ENCODE data around the gene CREBRF.
"Not testable (repeated sequence)": the region's sequence is repeated elsewhere in the genome, so short reads cannot be mapped to it uniquely, and the experiment has no call there.

The CREBRF gene, protein sequence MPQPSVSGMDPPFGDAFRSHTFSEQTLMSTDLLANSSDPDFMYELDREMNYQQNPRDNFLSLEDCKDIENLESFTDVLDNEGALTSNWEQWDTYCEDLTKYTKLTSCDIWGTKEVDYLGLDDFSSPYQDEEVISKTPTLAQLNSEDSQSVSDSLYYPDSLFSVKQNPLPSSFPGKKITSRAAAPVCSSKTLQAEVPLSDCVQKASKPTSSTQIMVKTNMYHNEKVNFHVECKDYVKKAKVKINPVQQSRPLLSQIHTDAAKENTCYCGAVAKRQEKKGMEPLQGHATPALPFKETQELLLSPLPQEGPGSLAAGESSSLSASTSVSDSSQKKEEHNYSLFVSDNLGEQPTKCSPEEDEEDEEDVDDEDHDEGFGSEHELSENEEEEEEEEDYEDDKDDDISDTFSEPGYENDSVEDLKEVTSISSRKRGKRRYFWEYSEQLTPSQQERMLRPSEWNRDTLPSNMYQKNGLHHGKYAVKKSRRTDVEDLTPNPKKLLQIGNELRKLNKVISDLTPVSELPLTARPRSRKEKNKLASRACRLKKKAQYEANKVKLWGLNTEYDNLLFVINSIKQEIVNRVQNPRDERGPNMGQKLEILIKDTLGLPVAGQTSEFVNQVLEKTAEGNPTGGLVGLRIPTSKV

DNA sequence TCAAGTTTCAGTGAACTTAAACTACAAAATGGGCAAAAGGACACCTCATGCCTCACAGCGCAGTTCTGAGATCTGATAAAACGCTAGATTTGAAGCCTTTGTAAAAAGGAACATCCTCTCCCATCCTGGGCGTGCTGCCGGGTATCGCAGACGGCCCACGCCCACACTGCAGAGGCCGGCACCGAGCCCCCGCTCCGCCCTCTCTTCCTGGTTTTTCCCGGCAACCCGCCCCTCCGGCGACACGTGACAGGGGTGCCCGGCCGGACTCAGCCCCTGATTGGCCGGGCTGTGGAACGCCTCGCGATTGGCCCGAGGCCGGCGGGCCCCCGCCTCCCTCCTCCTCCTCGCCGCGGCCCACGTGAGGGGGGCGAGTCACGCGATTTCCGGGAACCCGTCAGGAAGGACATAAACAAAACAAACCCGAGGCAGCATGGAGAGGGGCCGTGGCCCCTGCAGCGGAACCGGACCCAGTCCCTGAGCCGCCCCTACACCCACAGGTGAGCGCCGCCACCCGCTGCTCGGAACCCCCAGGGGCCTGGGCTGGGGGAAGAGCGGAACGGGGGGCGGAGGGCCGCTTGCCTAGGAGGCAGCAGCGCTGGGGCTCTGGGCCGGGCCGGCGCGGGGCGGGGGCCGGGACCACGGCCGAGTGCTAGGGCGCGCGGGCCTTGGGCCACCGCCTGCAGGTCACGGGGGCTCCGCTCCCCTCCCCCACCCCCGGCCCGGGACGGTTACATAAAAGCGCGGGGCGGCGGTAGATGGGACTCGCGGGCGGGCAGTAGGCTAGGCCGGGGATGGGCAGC lies at the start of gene CREBRF:
CREBRF (plus strand) TSS at position 370 of the 800 bp plus-strand sequence. CDS start 24,424 bp downstream, outside the sequence.
- peak; percentile 95 for DNase-seq

DNA sequence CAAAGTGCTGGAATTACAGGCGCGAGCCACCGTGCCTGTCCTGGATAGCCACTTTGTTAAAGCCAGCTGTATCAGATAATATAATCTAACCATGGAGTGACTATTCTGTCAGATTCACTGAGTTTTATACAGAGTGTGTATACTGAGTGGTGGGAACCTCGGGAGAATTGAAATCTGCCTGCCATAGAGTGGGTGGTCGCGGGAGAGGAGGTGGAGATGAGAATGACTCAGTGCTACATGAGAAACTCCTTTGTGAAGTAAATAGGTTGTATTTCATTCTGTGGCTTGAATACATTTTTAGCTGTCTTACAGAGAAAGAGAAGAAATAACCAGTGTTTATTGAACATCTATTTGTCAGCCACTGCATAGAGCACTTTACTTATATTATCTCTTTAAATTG lies 46.1 kb upstream of the CREBRF start:
- DNase-seq: no peak

DNA sequence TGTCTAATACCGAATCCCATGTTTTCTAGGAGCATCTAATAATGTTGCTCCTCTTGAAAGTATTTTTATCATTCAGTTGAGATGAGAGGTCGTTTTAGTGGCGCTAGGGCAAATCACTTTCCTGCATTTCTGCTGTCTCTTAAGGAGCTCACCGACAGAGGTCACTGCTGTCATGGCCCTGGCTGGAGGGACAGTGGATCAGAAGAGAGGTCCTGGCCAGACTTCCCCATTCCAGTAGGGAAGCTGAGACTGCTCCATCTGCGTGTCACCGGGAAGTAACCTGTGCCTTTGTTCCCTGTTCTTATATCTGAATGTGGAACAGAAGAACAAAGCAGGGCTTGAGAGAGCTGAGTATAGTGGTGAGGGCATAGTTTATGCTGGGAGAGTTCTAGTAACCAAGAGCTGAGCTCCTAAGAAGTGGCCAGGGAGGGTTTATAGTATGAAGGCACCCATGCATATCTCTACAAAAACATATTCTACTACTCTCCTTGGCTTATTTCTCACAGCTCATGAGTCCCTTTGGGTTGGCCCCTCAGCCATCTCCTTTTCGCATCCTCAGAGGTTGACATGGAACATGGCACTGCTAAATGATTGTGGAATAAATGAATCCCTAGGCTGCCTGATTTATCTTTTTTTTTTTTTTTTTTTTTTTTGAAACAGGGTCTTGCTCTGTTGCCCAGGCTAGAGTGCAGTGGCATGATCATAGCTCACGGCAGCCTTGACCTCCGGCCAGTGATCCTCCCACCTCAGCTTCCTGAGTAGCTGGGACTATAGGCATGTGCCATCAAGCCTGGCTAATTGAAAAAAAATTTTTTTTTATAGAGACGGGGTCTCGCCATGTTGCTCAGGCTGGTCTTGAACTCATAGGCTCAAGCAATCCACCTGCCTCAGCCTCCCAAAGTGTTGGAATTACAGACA lies 45.3 kb upstream of the CREBRF start:
- no peak for DNase-seq

DNA sequence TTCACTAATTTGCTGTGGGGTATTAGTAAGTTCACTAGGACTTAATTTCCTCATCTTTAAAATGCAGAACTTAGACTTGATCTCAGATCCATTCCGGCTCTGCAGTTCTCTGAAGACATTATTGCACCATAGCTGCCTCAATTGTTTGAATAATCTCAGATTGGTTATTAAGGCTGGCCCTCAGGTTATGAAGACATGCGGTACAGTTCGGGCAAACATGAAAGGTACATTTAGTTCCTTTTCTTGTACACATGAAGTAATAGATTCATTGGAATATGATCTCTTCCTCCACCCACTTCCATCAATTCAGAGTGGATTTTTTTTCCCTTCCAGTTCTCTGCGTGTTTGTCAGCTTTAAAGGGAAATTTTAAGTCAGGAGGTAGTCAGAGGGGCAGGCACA lies 44.6 kb upstream of the CREBRF start:
- DNase-seq: no peak

DNA sequence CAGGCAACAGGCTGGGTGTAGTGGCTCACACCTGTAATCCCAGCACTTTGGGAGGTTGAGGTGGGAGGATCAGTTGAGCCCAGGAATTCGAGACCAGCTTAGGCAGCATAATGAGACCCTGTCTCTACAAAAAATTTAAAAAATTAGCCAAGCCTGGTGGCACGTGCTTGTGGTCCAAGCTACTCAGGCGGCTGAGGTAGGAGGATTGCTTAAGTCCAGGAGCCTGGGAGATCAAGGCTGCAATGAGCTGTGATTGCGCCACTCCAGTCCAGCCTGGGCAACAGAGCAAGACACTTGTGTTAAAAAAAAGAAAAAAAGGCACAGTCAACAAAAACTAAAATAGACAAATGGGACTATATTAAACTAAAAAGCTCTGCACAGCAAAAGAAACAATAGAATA lies 43.3 kb upstream of the CREBRF start:
- peak; percentile 9 for DNase-seq

DNA sequence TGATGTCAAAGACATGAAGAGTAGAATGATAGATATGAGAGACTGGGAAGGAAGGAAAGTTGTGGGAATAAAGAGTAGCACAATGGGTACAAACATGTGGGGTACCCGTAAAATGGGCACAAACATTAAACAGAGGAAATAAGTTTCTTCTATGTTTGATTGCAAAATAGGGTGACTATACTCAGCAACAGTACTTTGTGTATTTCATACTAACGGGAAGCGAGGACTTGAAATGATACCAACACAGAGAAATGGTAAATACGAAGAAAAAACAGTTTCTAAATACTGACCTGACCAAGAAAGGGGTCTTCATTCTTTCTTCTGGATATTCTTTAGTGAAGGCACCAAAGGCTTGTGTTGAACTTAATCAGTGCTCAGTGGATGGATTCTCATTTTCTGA lies 41.5 kb upstream of the CREBRF start:
- peak; percentile 16 for DNase-seq

DNA sequence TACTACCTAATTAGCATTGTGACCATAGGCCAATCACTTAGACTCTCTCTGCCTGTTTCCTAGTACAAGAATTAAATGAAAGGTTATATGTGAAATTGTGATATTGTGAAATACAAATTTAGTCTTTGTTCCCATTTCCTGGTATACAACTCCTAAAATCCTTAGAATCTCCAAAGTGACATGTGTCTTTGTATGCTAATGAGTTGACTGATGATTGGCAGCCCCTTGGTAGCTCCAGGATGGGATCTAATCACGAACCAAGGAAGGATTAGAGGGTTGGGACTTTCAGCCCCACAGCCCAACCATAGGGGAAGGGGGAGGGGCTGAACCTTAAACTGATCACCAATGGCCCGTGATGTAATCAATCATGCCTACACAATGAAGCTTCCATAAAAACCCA lies 41.0 kb upstream of the CREBRF start:
- no peak for DNase-seq

DNA sequence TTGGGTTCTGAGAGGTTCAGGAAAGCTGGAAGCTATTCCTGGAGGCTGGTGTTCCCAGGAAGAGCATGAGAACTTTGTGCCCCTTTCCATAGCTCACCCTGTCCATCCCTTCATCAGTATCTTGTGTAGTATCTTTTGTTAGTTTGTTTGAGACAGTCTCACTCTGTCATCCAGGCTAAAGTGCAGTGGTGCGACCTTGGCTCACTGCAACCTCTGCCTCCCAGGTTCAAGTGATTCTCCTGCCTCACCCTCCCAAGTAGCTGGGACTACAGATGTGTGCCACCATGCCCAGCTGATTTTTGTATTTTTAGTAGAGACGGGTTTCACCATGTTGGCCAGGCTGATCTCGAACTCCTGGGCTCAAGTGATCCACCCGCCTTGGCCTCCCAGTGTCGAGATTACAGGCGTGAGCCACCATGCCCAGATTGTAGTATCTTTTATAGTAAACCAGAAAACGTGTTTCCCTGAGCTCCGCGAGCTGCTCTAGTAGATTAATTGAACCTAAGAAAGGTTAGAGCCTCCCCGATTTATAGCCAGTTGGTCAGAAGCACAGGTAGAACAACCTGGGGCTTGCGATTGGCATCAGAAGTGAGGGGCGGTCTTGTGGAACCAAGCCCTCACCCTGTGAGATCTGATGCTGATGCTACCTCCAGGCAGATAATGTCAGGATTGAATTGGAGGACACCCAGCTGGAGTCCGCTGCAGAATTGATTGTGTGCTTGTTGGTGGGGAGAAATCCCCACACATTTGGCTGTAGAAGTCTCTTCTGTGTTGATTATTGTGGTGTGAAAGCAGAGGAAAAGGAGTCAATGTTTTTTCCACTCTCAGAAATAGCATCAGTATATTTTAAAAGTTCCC lies 40.3 kb upstream of the CREBRF start:
- no peak for DNase-seq

DNA sequence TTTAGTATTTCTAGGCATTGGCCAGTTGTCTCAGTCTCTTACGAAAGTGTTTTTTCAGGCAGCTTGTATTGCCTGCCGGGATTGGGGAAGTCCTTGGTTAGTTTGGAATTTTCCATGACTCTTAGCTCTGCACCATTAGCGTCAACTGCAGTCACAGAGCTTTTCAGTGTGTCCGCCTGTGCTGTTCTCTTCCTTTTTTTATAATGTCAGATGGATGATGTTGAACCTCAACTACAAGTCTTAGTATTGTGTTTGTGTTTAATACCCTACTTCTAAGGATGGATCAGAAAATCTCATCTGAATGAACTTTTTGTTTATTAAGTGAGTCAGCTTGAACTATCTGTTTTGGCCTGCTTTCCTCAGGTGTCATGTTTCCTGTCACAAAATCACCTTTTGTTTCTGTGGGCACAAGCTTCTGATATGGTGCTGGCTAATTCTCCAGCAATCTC lies 39.5 kb upstream of the CREBRF start:
- DNase-seq: peak; percentile 13

DNA sequence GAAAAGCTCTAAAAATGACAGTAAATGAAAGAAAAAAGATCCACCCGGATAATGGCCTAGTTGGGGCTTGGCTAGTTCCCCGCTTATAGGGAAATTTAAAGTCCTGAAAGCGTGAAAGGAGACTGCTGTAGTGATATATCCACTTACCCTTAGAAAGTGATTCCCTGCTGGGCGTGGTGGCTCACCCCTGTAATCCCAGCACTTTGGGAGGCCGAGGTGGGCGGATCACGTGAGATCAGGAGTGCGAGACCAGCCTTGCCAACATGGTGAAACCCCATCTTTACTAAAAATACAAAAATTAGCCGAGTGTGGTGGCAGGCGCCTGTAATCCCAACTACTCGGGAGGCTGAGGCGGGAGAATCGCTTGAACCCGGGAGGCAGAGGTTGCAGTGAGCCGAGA lies 39.1 kb upstream of the CREBRF start:
- not testable (repeated sequence) for DNase-seq

DNA sequence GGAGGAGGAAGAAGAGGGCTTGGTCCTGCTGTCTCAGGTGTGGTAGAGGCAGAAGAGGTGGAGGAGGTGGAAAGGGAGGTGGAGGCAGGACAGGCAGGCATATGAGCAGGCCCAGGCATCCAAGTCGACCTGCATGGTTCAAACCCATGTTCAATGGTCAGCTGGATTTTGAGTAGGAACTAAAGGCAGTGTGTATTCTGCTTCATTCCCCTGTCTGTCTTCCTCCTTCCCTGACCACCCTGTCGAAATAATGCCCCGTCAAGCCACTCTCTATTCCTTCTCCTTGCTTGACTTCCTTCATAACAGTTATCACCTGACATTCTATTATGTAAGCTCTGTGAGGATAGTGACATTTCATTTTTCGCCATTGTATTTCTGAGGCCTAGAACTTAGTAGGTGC lies 37.8 kb upstream of the CREBRF start:
- no peak for DNase-seq

DNA sequence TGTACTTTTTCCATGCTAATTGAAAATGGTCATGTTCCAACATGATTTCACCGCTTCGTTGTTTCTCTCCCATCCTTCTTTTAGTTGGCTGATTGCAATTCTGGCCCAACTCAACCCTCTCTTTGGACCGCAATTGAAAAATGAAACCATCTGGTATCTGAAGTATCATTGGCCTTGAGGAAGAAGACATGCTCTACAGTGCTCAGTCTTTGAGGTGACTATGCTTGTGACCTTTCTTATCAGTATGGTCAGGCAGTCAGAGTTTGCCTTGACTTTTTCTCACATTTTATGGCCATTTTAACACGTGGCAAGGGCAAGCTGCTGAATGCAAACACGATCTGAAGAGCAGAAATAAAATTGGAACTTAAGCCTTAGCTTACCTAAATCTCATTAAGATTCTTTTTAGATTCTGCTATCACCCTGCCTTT lies 36.0 kb upstream of the CREBRF start:
- DNase-seq: no peak

DNA sequence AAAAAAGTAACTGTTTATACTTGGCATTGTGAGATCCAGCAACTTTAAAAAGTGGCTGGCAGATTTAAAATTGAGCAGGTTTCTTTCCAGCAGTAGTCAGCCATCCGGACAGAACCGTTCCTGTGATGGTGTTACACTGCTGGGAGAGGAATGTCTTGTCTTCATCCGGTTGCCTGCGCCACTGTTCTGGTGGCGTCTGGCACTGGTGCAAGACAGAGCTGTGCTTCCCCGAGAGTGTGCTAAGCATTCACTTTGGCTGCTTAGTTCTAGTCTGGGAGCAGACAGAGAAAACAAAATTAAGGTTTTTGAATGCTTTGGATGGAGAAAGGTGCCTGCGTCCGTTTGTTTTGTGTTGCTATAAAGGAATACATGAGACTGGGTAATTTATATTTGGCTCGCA lies 35.5 kb upstream of the CREBRF start:
- no peak for DNase-seq

DNA sequence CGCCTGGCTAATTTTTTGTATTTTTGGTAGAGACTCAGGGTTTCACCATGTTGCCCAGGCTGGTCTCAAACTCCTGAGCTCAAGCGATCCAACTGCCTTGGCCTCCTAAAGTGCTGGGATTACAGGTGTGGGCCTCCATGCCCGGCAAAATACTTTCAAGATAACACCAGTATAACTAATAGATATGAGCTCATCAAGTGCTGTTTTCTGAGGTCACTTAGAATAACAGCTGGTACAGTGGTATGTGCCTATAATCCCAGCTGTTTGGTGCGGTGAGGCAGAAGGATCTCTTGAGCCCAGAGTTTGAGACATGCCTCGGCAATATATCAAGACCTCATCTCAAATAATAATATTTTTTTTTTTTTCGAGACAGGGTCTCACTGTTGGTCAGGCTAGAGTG lies 30.5 kb upstream of the CREBRF start:
- no peak for DNase-seq

DNA sequence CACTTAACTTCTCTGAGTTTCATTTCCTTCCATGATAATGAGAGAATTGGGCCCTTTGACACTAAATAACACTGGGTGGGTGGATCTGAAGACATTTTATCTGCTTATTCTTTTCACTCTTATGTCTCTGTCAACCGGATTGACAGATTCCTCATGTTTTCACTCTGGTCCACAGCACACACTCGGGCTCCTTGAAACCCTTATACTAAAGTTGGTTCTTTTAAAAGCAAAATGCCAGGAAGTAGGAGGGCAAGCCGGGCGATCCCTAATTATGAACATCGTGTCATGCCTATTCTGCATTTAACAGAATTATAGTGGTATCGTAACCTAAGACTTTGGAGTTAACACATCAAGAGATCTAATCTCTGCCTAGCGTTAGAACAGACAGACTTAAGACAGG lies 28.2 kb upstream of the CREBRF start:
- no peak for DNase-seq

DNA sequence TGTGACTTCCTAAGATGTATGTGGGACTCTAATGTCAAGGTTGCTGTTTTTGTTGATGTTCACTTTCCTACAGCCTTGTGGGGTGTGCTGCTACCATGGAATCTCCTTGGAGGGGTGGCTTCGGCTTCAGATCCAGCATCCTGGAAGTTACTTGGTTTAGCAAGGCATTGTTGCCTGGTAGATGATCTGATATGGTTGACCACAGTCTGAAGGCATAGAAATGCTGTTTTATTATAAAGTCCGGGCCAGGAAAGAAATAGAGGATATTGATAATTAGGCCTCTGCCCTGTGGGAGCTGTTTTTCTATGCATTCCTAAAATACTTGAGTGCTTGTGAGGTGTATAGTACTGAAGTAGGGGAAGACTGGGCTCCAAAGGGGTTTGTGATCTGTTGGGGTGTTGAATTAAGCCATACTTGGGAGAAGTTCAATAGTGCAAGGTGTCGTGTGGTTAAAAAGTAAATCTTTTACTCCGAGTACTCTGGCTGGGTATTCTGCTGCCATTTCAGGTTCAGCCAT lies 27.3 kb upstream of the CREBRF start:
- DNase-seq: no peak

DNA sequence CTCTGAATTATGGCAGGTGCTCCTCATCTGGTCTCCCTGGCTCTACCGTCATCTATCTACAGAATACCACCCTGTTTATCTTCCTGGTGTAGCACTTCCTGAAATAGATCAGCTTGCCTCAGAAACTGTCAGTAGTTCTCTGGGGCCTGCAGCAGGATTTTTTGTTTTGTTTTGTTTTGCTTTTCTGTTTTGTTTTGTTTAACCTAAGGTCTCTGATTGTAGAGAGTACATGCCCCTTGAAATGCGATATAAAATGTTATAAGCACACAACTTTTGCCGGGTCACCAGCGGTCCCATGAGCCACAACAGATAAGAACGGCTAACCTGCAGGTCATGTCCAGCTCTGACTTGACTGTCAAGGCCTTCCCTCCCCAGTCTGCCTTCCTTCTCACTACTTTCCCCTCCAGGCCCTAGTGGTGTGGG lies 26.6 kb upstream of the CREBRF start:
- DNase-seq: peak; percentile 23

DNA sequence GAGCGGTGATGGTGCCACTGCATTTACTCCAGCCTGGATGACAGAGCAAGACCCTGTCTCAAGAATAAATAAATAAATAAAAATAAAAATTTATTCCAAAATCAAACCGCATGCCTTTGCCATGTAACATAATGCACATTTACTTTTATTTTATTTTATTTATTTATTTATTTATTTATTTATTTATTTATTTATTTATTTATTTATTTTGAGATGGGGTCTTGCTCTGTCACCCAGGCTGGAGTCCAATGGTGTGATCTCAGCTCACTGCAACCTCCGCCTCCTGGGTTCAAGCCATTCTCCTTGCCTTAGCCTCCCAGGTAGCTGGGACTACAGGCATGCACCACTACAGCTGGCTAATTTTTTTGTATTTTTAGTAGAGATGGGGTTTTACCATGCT lies 24.1 kb upstream of the CREBRF start:
- not testable (repeated sequence) for DNase-seq

DNA sequence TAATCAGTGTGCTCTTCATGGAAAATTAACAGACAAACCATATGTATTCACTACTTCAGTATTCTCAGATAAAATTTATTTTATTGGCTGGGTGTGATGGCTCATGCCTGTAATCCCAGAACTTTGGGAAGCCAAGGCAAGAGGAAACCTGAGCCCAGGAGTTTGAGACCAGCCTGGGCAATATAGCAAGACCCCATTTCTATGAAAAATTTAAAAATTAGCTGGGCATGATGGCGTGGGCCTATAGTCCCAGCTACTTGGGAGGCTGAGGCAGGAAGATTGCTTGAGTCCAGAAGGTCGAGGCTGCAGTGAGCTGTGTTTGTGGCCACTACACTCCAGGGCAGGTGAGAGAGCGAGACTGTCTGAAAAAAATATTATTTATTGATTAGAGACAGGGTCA lies 23.4 kb upstream of the CREBRF start:
- DNase-seq: no peak

DNA sequence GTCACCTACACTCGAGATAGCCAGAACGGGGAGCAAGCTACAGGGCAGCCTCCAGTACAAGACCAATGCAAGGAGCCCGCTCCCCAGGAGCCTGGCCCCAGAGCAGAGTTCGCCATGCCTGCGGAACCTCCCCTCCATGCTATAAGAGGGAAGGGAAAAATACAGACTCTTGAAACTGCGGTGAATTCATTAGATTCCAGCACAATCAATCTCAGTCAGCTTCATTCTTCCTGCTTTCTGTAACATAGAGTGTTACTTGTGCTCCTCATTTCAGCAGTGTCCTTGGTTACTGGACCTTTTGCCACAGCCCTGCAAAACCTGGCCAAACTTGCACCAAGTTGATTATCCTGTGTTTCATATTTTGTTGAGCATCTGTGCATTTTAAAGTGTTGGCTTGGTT lies 22.2 kb upstream of the CREBRF start:
- no peak for DNase-seq
